Measurements from ENCODE around the gene ECHS1. TPM values are rescaled to one million over a fixed set of nuclear protein-coding genes. Genes with fewer than 3 reads are reported as not detected.

The ECHS1 gene
- total and polyA plus RNA-seq, 2 of the 8 experiments (the other 6 are each of a cell fraction or from before 2014, with no cell fraction given): 41.7 to 101 TPM

DNA sequence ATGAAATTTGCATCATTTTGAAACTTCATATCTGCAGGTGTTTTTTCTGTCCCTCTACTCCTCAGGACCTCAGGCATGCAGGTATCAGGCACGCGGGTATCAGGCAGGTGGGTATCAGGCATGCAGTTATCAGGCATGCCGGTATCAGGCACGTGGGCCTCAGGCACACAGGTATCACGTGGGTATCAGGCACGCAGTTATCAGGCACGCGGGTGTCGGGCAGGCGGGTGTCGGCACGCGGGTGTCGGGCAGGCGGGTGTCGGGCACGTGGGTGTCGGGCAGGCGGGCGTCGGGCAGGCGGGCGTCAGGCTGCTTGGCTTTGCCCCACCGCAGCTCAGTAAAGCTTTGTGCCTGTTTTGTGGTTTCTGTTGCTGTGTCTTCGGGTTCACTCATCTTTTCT lies 42.6 kb upstream of the ECHS1 start:
- Histone ChIP-seq H3K23me2 (ENCODE audit: low read depth, low read length) (no peaks in the 10 kb centered on the region), H4K5ac (ENCODE audit: insufficient read length, low read depth, low read length) (no peak overlapping the region), H4K91ac (replicated peaks; ENCODE audit: insufficient read length, low read length) (no peak overlapping the region), H2BK12ac (ENCODE audit: low read depth, low read length) (no peak overlapping the region), H3K4me2 (ENCODE audit: insufficient read depth in 1 of 2, low read depth in 2 of 2, low read length in 2 of 2) (no peak overlapping the region), H2BK15ac (ENCODE audit: low read length) (no peak overlapping the region), H4K8ac (ENCODE audit: extremely low read depth, insufficient read depth, low read length) (no peak overlapping the region), H3K18ac (ENCODE audit: extremely low read depth, low read length) (no peak overlapping the region), H2BK20ac (ENCODE audit: low read length) (no peak overlapping the region), H3K79me2 (ENCODE audit: control insufficient read depth in 1 of 2, insufficient read depth in 2 of 2, low read length in 2 of 2) (0 out of 4 replicates have a peak, but pooled peaks cover 0 to 3% of the 10 kb centered on the region in 2 experiments), H2AK5ac (ENCODE audit: low read depth, low read length) (no peak overlapping the region), H3K79me1 (ENCODE audit: low read depth, low read length) (peaks cover 3% of the 10 kb centered on the region; the same call in 1 of the 2 replicates), H3K27ac (ENCODE audit: low read depth, low read length) (no peak overlapping the region), H3K9me3 (ENCODE audit: insufficient read depth in 2 of 2, low read depth in 1 of 2, low read length in 1 of 2) (peaks cover 7 to 12% of the 10 kb centered on the region in 2 experiments; a peak in 3 of 4 replicates), H3K4ac (replicated peaks; ENCODE audit: insufficient read length, low read depth, low read length) (no peak overlapping the region), H3K36me3 (ENCODE audit: control insufficient read depth in 2 of 4, insufficient read depth in 4 of 4, low read length in 3 of 4) (peaks cover 0 to 43% (median 10%) of the 10 kb centered on the region in 4 experiments; a peak in 4 of 8 replicates), H2AFZ (ENCODE audit: low read length) (no peak overlapping the region), H3K9ac (replicated peaks in 1 of 4; ENCODE audit: extremely low read depth in 1 of 4, low read depth in 3 of 4, low read length in 3 of 4) (no peak overlapping the region), H3K23ac (ENCODE audit: insufficient read length) (no peak overlapping the region), H2BK120ac (replicated peaks; ENCODE audit: low read depth, low read length) (no peak overlapping the region), H4K20me1 (replicated peaks in 1 of 2; ENCODE audit: control insufficient read depth in 1 of 2, insufficient read depth in 2 of 2, low read length in 2 of 2) (peaks cover 4 to 10% of the 10 kb centered on the region in 2 experiments), H3K14ac (ENCODE audit: insufficient read length) (no peak overlapping the region), H3K4me1 (replicated peaks in 1 of 4; ENCODE audit: control insufficient read depth in 3 of 4, insufficient read depth in 4 of 4, low read length in 3 of 4) (no peaks in the 10 kb centered on the region; a peak in 1 of 7 replicates), H2BK5ac (ENCODE audit: low read depth, low read length) (no peak overlapping the region), H3K56ac (replicated peaks; ENCODE audit: insufficient read length, low read depth, low read length) (no peak overlapping the region), H3K27me3 (replicated peaks in 1 of 4; ENCODE audit: control insufficient read depth in 3 of 4, extremely low read depth in 1 of 4, insufficient read depth in 3 of 4, low read length in 3 of 4) (no peaks in the 10 kb centered on the region), H3K4me3 (ENCODE audit: extremely low read depth in 1 of 4, insufficient read depth in 2 of 4, low read depth in 3 of 4, low read length in 4 of 4) (no peak overlapping the region)
- CTCF ChIA-PET (ENCODE audit: partially characterized antibody): no interaction called here
- POLR2A ChIA-PET (ENCODE audit: partially characterized antibody): interaction anchor here (0.8 kb wide), 1 partner anchor 35 kb away, joined by 3 read pairs; no protein-coding TSS in a partner anchor
- DNase-seq (ENCODE audit: low read depth in 1 of 2, low spot score in 2 of 2) (no peak), FAIRE-seq (no peak)
- TF ChIP-seq YY1 (IDR thresholded peaks at IDR 0.05; ENCODE audit: low read depth, low read length) (no peak), KDM1A (IDR thresholded peaks at IDR 0.05; ENCODE audit: borderline replicate concordance, low read length) (no peak), SUZ12 (IDR thresholded peaks at IDR 0.05; ENCODE audit: low read length) (no peak), BRCA1 (IDR thresholded peaks at IDR 0.05; ENCODE audit: low read depth, low read length) (no peak), NRF1 (IDR thresholded peaks at IDR 0.05; ENCODE audit: low read depth, low read length) (no peak), SP4 (IDR thresholded peaks at IDR 0.05; ENCODE audit: low read length) (no peak), KDM4A (IDR thresholded peaks at IDR 0.05; ENCODE audit: low read depth, low read length, severe bottlenecking) (no peak), PHF8 (conservative IDR thresholded peaks at IDR 0.05; ENCODE audit: low read depth, low read length) (no peak), TBP (IDR thresholded peaks at IDR 0.05; ENCODE audit: low read depth, low read length) (no peak), JUN (IDR thresholded peaks at IDR 0.05; ENCODE audit: low read depth, low read length) (no peak), CHD2 (IDR thresholded peaks at IDR 0.05; ENCODE audit: low read length) (no peak), CHD1 (IDR thresholded peaks at IDR 0.05; ENCODE audit: low read depth, low read length) (no peak)
- TF ChIP-seq, protein P1, sequence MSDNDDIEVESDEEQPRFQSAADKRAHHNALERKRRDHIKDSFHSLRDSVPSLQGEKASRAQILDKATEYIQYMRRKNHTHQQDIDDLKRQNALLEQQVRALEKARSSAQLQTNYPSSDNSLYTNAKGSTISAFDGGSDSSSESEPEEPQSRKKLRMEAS (IDR thresholded peaks at IDR 0.05): no peak
- 87% methylated on average over 18 of the region's 25 CpGs; no CpG with 5 or more reads in 1 of the 2 experiments for WGBS, 2 experiments (ENCODE audit: extremely low coverage in 1 of 2, insufficient coverage in 1 of 2, insufficient read length in 1 of 2, insufficient replicate concordance in 2 of 2, low coverage in 1 of 2, low lambda C conversion rate in 2 of 2, missing lambda C conversion rate in 1 of 2)
